Measurements from ENCODE around the gene RCOR1. TPM values are rescaled to one million over a fixed set of nuclear protein-coding genes. Genes with fewer than 3 reads are reported as not detected.

Gene RCOR1
- total RNA-seq, 2 donors from 2014 or later: 8.4 to 8.7 TPM

DNA sequence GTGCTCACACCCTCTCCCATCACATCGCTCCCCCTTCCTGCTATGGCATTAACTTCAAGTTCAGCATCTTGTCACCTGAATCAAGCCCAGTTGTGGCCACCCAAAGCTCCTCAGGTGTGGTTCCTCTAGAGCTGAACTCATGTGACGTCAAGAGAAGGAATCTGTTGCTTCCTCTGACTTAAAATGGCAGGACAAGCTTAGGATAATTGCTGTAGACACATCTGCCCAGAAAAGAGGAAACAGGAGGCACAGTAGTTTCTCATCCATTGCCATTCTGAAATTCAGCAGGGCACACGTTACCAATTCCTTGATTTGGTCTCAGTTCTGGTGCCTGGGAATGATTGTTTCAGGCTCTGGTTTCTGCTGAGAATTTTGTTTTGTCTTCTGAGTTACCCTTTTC, 52.1 kb downstream of the RCOR1 start:
- no peaks in the 10 kb centered on the region for H3K9me3 ChIP-seq
- H3K27me3 ChIP-seq: no peaks in the 10 kb centered on the region
- no peak overlapping the region for H3K27ac ChIP-seq
- no peak for DNase-seq (ENCODE audit: low spot score)
- H3K36me3 ChIP-seq: no peaks in the 10 kb centered on the region
- TF ChIP-seq, protein P1, sequence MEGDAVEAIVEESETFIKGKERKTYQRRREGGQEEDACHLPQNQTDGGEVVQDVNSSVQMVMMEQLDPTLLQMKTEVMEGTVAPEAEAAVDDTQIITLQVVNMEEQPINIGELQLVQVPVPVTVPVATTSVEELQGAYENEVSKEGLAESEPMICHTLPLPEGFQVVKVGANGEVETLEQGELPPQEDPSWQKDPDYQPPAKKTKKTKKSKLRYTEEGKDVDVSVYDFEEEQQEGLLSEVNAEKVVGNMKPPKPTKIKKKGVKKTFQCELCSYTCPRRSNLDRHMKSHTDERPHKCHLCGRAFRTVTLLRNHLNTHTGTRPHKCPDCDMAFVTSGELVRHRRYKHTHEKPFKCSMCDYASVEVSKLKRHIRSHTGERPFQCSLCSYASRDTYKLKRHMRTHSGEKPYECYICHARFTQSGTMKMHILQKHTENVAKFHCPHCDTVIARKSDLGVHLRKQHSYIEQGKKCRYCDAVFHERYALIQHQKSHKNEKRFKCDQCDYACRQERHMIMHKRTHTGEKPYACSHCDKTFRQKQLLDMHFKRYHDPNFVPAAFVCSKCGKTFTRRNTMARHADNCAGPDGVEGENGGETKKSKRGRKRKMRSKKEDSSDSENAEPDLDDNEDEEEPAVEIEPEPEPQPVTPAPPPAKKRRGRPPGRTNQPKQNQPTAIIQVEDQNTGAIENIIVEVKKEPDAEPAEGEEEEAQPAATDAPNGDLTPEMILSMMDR (IDR thresholded peaks at IDR 0.05): no peak
- H3K4me1 ChIP-seq: peaks cover 0 to 8% of the 10 kb centered on the region in 2 donors
- H3K4me3 ChIP-seq: no peak overlapping the region

DNA sequence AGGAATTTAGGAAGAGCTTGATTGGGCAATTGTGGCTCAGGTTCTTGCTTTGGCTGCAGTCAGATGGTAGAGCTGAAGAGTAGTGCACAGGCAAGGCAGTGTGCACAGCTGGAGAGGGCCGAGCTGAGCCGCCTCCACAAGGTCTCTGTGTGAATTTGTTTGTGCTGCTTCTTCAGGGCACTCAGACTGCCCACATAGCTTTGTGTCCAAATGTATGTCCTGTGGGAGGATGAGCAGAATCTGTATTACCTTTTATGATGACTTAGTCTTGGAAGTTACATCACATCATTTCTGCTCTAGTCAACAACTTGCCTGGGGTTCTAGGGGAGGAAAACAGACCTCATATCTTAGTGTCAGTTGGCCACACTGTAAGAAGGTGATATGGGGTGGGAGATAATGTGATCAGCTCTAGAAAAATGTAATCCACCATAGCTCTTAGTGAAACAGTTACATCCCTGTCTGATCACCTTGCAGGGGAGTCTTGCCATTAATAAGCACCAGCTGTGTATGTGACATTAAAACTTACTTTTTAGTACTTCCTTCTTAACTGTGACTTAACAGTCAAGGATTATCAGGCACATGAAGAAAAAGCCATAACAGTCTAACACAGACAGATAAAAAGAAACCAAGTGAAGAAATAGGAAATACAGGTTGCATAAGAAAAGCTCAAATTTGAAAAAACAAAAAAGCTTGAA, 53.4 kb downstream of the RCOR1 start:
- H3K27ac ChIP-seq: no peak overlapping the region
- H3K4me1 ChIP-seq: peaks cover 0 to 13% of the 10 kb centered on the region in 2 donors
- no peak for DNase-seq (ENCODE audit: low spot score)
- no peak overlapping the region for H3K4me3 ChIP-seq
- H3K9me3 ChIP-seq: no peaks in the 10 kb centered on the region
- H3K36me3 ChIP-seq: no peaks in the 10 kb centered on the region
- no peaks in the 10 kb centered on the region for H3K27me3 ChIP-seq
- TF ChIP-seq, protein P1 (IDR thresholded peaks at IDR 0.05): no peak

DNA sequence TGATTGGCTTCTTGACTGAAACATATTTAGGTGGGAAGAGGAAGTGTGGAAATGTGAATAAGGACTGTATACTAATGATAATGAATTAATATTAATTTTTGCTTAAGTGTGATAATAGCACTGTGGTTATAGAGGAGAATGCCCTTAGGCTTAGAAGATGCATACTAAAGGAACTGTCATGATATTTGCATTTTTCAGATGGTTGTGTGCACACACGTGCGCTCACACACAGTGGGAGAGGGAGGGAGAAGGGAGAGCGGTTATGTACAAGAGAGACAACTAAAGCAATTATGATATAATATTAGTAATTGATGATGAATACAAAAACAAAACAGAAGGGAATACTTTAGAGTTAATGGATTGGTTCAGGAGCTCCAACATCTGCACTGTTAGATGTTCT, 54.2 kb downstream of the RCOR1 start:
- Histone ChIP-seq H3K9me3 (no peaks in the 10 kb centered on the region), H3K4me1 (peaks cover 0 to 20% of the 10 kb centered on the region in 2 donors), H3K36me3 (no peaks in the 10 kb centered on the region), H3K27ac (no peak overlapping the region), H3K27me3 (no peaks in the 10 kb centered on the region), H3K4me3 (no peak overlapping the region)
- TF ChIP-seq, protein P1 (IDR thresholded peaks at IDR 0.05): no peak
- DNase-seq (ENCODE audit: low spot score): no peak

DNA sequence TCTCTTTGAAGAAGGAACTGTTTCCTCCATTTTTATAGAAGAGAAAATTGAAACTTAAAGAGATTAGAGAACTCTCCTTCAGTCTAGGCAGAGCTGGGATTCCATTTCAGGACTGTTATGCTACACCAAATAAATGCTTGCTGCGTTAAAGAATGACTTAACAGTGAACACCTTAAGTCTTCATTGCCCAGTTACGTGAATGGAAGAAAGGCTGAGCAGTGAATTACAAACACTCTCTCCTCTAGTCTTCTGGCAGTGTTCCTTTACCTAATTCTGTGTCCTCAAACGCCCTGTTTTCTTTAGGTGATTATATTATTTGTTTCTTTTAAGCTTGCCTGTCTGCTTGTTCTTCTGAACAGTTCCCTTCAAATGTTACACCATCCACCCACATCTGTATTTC, 59.7 kb downstream of the RCOR1 start:
- H3K27ac ChIP-seq: no peak overlapping the region
- no peak for DNase-seq (ENCODE audit: low spot score)
- TF ChIP-seq, protein P1 (IDR thresholded peaks at IDR 0.05): no peak

DNA sequence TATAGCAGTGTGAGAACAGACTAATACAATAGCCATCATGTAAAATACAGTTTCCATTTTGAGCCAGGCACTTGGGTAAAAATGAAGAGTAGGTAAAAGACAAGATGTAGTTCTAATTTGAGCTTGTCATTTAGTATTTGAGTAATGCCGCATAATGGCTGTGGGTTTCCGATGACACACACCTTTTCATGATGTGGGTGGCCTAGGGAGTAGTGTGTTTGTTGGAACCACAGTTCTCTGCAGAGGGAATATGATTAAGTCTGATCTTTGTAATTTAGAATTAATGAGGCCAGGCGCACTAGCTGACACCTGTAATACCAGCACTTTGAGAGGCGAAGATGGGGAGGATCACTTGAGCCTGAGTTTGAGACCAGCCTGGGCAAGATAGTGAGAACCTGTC, 61.8 kb downstream of the RCOR1 start:
- Histone ChIP-seq H3K27me3 (no peaks in the 10 kb centered on the region), H3K4me1 (peaks cover 0 to 24% of the 10 kb centered on the region in 2 donors), H3K4me3 (no peak overlapping the region), H3K36me3 (no peaks in the 10 kb centered on the region), H3K9me3 (no peaks in the 10 kb centered on the region), H3K27ac (no peak overlapping the region)
- DNase-seq (ENCODE audit: low spot score): no peak
- TF ChIP-seq, protein P1 (IDR thresholded peaks at IDR 0.05): no peak

More for the DNA sequence above, 59.7 kb downstream of the RCOR1 start:
- peaks cover 0 to 24% of the 10 kb centered on the region in 2 donors for H3K4me1 ChIP-seq
- H3K9me3 ChIP-seq: no peaks in the 10 kb centered on the region
- H3K27me3 ChIP-seq: no peaks in the 10 kb centered on the region
- H3K36me3 ChIP-seq: no peaks in the 10 kb centered on the region
- no peak overlapping the region for H3K4me3 ChIP-seq

DNA sequence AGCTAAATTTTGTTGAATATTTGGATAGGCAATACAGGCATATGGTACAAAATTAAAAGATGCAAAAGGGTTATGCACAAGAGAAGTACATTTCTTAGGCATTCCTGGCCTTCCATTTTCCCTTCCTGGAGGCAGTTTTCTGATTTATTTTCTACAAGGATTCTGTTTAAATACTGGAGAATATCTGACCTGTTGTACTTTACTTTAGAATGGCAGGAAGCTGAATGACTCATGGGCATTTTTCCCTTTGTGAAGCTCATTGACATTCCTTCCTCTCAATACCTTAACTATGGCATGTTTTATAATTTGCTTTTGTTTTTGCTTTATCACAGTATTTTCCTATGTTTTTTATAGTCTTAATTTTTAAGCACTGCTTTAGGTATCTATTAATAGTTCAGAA, 62.7 kb downstream of the RCOR1 start:
- Histone ChIP-seq H3K4me1 (peaks cover 0 to 24% of the 10 kb centered on the region in 2 donors), H3K27me3 (no peaks in the 10 kb centered on the region), H3K4me3 (no peak overlapping the region), H3K9me3 (no peaks in the 10 kb centered on the region), H3K36me3 (no peaks in the 10 kb centered on the region), H3K27ac (no peak overlapping the region)
- TF ChIP-seq, protein P1 (IDR thresholded peaks at IDR 0.05): no peak
- no peak for DNase-seq (ENCODE audit: low spot score)

Data from right atrium auricular region (tissue), 2 donors.